Spleen (tissue), 7 donors: ENCODE measurements around the gene PVALB.

Experiments used
- CTCF ChIP-seq, 11 experiments: fragments of 200-600 bp in 7 of 11; fragments of 450-650 bp in 4 of 11; sonication (generic) in 4 of 11; IDR thresholded peaks in 8 of 11; conservative IDR thresholded peaks in 3 of 11; 1 replicate in 7 of 11; 2 replicates in 4 of 11; pipeline versions ENCODE4 v1.4.0 to v1.8.0; 2016 to 2021; ENCODE audit warnings: antibody characterized with exemption in 11 of 11, inconsistent platforms in 4 of 11, mild to moderate bottlenecking in 1 of 11
- POLR2A ChIP-seq, 3 donors: fragments of 450-650 bp; IDR thresholded peaks; one replicate each; pipeline ENCODE4 v1.5.1; 2017; ENCODE audit warnings: antibody characterized with exemption in 3 of 3, mild to moderate bottlenecking in 1 of 3
- POLR2AphosphoS5 ChIP-seq, 3 donors: sonication (generic); formaldehyde crosslinking; IDR thresholded peaks; one replicate each; pipeline ENCODE4 v1.5.1; 2017; ENCODE audit warnings: antibody characterized with exemption in 3 of 3
- donor health status: DM: no; HTN: no; CAD: no; lungs with moderate emphysema.
- donor health status: DM: no; HTN: no; CAD: no.
- donor health status: DM: no; HTN: no; CAD: no.

GRCh38 chr22:36816636-36817524, at the start of gene PVALB:
- TF ChIP-seq CTCF (IDR thresholded peaks at IDR 0.05 in 8 of 11, conservative IDR thresholded peaks at IDR 0.05 in 3 of 11): no peak
- no peak for TF ChIP-seq POLR2A (IDR thresholded peaks at IDR 0.05)
- TF ChIP-seq POLR2AphosphoS5 (IDR thresholded peaks at IDR 0.05): peak in 2 of 3 donors; percentile 19 to 59
